Femur (tissue), 1 donor: ENCODE data around the gene TCP1.

Experiments
- DNase-seq: peaks from one replicate; pipeline ENCODE4 v3.0.0-alpha.2; 2017

The TCP1 gene

DNA sequence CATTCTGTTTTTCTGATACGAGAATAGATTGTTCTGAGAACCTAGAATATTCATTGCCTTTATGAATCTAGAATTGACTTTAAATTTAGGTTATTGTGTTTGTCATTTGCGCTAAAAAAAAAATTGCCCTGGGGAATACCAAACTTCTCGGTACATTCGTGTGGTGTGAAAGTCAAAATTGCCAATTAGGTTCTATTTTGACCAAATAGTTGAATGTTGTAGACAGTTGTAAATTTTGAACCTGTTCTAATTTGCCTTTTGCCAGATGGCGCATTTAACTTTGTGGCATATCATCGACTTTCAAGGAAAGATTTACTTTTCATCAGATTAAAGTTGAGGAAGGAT, 59.1 kb downstream of the TCP1 start:
- DNase-seq: no peak

DNA sequence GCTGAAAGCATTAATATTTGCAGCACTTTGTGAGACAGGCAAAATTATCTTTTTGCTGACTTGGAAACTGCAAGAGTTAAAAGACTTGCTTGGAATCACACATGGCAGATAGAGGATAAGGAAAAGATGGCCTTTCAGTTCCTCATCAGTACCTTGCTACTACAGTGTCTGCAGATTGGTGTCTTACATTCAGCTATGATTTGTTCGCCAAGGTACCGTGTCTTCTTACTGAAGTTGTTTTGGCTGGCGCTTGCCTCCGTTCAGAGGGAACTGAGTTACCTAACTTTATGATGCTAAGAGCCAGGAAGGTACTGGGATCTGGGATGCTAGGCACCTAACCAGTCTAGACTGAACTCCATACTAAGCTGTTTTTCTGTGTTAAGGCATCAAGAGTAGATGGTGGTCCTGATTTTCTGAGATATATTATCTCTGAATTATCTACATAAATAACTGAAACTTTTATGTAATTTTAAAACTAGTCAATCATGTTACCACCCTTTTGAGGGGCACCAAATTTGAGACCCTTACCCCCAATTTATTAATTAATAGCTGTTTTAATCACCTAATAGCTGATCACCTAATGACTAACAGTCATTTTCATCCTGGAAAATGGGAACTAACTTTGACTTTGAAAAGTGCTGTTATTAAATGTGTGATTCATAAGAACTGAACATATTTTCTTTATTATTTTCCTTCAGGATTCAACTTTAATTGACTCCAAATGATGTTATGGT, 59.6 kb downstream of the TCP1 start:
- no peak for DNase-seq

DNA sequence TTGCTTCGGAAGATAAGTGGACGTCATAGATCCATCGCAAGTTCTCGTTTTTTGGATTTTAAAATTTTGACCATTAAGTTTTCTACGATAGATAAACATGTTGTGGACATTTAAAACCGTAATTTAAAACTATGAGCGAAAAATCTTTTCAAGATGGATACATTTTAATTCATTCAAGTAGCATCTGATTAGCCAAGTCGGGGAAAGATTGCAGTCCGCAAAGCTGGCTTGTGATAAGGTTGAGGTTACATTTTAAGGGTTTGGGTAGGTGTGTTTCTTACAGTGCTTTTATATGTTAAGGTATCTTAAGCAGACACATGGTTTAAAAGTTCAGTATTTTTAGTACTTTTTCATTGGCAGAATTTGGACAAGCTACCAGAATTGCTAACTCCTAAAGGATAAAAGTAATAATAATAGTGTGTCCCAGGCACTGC, 60.9 kb downstream of the TCP1 start:
- no peak for DNase-seq
